GM12878 (cell line): ENCODE measurements around the gene LIMS1. TPM values are rescaled to one million over a fixed set of nuclear protein-coding genes. Genes with fewer than 3 reads are reported as not detected.

Experiments
- ATAC-seq: fragments of 200-7000 bp; cut with Tn5 transposase; 3 replicates; pipeline ENCODE4 v1.9.1; 2020; ENCODE audit warnings: mild to moderate bottlenecking, moderate library complexity
- BruUV-seq: library from RNA; stranded (reverse); fragments of 400-500 nt; replicated peaks from 2 replicates; lab custom pipeline; 2021; lab: Mats Ljungman, UMichigan
- CTCF ChIA-PET: fragments of 300-600 bp; sonication (Branson Sonifier 250); formaldehyde crosslinking; extraction: SDS; loops from one replicate; lab custom pipeline; 2021; ENCODE audit warnings: inconsistent platforms; lab: Yijun Ruan, JAX
- POLR2A ChIA-PET: fragments of 350-600 bp; formaldehyde crosslinking; extraction: SDS; loops from one replicate; lab custom pipeline; 2021; ENCODE audit warnings: inconsistent platforms; lab: Charles Lee
- RAD21 ChIA-PET: fragments of 300-600 bp; sonication (Branson Sonifier 250); formaldehyde crosslinking; loops from one replicate; lab custom pipeline; 2023; ENCODE audit warnings: antibody characterized with exemption; ENCODE audit not compliant: unreplicated experiment; lab: Charles Lee
- SMC1A ChIA-PET: fragments of 300-600 bp; sonication (Branson Sonifier 250); formaldehyde crosslinking; loops from one replicate; lab custom pipeline; 2023; ENCODE audit not compliant: unreplicated experiment, uncharacterized antibody; lab: Charles Lee
- DNase-seq: peaks from one replicate; pipeline ENCODE4 v3.0.0-alpha.2; 2011; ENCODE audit warnings: low read depth, low spot score
- FAIRE-seq: peaks from 3 replicates; lab custom pipeline; 2011; peaks lifted over from hg19 to GRCh38; lab: Jason Lieb, UNC
- H2AFZ ChIP-seq: 2 replicates; pipeline ENCODE4 v1.6.0; 2011; ENCODE audit warnings: low read depth, low read length, control low read depth; ENCODE audit not compliant: control insufficient read depth
- H3K27ac ChIP-seq: 2 replicates; pipeline ENCODE4 v1.5.1; 2011; ENCODE audit warnings: control low read depth; ENCODE audit not compliant: control insufficient read depth, insufficient read depth
- H3K27me3 ChIP-seq, 2 experiments: replicated peaks in 1 of 2; 2 replicates each; pipeline versions ENCODE4 v1.6.0 to v1.6.1; 2011; ENCODE audit warnings: low read length in 1 of 2; ENCODE audit not compliant: control insufficient read depth in 2 of 2, insufficient read depth in 2 of 2
- H3K36me3 ChIP-seq, 2 experiments: 2 replicates each; pipeline ENCODE4 v1.5.1; 2011; ENCODE audit warnings: low read length in 1 of 2; ENCODE audit not compliant: control insufficient read depth in 2 of 2, insufficient read depth in 2 of 2
- H3K4me1 ChIP-seq: 2 replicates; pipeline ENCODE4 v1.6.1; 2011; ENCODE audit warnings: mild to moderate bottlenecking, low read length, moderate library complexity, mixed read lengths; ENCODE audit not compliant: control insufficient read depth, insufficient read depth
- H3K4me2 ChIP-seq: 2 replicates; pipeline ENCODE4 v1.6.0; 2011; ENCODE audit warnings: control low read depth; ENCODE audit not compliant: control insufficient read depth, insufficient read depth
- H3K4me3 ChIP-seq: fragments of 200-600 bp; sonication (generic); 2 replicates; pipeline ENCODE4 v1.5.1; 2016
- H3K79me2 ChIP-seq: 2 replicates; pipeline ENCODE4 v1.6.0; 2011; ENCODE audit warnings: low read length; ENCODE audit not compliant: control insufficient read depth, insufficient read depth
- H3K9ac ChIP-seq: 2 replicates; pipeline ENCODE4 v1.8.0; 2011; ENCODE audit warnings: low read length, control low read depth, mixed read lengths; ENCODE audit not compliant: control insufficient read depth, insufficient read depth
- H3K9me3 ChIP-seq: replicated peaks from 3 replicates; pipeline ENCODE4 v1.5.1; 2011; ENCODE audit warnings: mild to moderate bottlenecking, low read length; ENCODE audit not compliant: control insufficient read depth, insufficient read depth
- H4K20me1 ChIP-seq: 2 replicates; pipeline ENCODE4 v1.6.0; 2011; ENCODE audit not compliant: control insufficient read depth, insufficient read depth
- BCLAF1 ChIP-seq: fragments of 450-650 bp; IDR thresholded peaks from 2 replicates; pipeline ENCODE4 v1.6.1; 2017; ENCODE audit warnings: antibody characterized with exemption, mild to moderate bottlenecking, moderate library complexity
- EP300 ChIP-seq, 2 experiments: fragments of 150-350 bp in 1 of 2; IDR thresholded peaks; 2 replicates each; pipeline ENCODE4 v1.6.1; 2011 to 2012; ENCODE audit warnings: low read depth in 2 of 2, low read length in 2 of 2, borderline replicate concordance in 1 of 2, improper control_type of control experiment in 1 of 2, inconsistent platforms in 1 of 2; ENCODE audit not compliant: control insufficient read depth in 1 of 2
- NFIC ChIP-seq: IDR thresholded peaks from 2 replicates; pipeline ENCODE4 v1.6.1; 2012; ENCODE audit warnings: low read depth, mild to moderate bottlenecking, inconsistent platforms, low read length, moderate library complexity
- NR2C1 ChIP-seq: fragments of 450-650 bp; IDR thresholded peaks from 2 replicates; pipeline ENCODE4 v1.6.1; 2017; ENCODE audit warnings: antibody characterized with exemption, mild to moderate bottlenecking, moderate library complexity
- RELA ChIP-seq: fragments of 450-650 bp; IDR thresholded peaks from 2 replicates; pipeline ENCODE4 v1.8.0; 2014; ENCODE audit warnings: borderline replicate concordance; ENCODE audit not compliant: partially characterized antibody
- SIN3A ChIP-seq: IDR thresholded peaks from 2 replicates; pipeline ENCODE4 v1.6.1; 2012; ENCODE audit warnings: low read depth, low read length, improper control_type of control experiment
- TCF3 ChIP-seq: IDR thresholded peaks from 2 replicates; pipeline ENCODE4 v1.6.1; 2012; ENCODE audit warnings: low read depth, mild to moderate bottlenecking, low read length, borderline replicate concordance; ENCODE audit not compliant: insufficient read depth
- ZNF274 ChIP-seq: IDR thresholded peaks from one replicate; pipeline ENCODE4 v1.8.0; 2011; ENCODE audit not compliant: insufficient read length, insufficient read depth
- ZSCAN29 ChIP-seq: fragments of 450-650 bp; IDR thresholded peaks from 2 replicates; pipeline ENCODE4 v1.6.1; 2017; ENCODE audit warnings: mild to moderate bottlenecking, moderate library complexity
- WGBS: methylation state at CpG from one replicate; pipeline ENCODE4 v1.1.6; 2016; ENCODE audit warnings: low lambda C conversion rate; ENCODE audit not compliant: insufficient replicate concordance, insufficient coverage; ENCODE audit errors: missing lambda C conversion rate; 5-methylcytosine and 5-hydroxymethylcytosine counted together
- in situ Hi-C: fragments of 300-500 bp; cut with MboI; formaldehyde crosslinking; loops from 9 replicates; pipeline ENCODE4 v1.14.3; 2018; ENCODE audit warnings: mixed read lengths
- intact Hi-C: fragments of 100-400 bp; cut with micrococcal nuclease; formaldehyde crosslinking; loops from one replicate; pipeline ENCODE4 v1.14.2; 2022; ENCODE audit not compliant: unreplicated experiment
- polyA plus RNA-seq, 11 experiments: library from polyadenylated mRNA; depleted of rRNA in 4 of 11; unstranded in 6 of 11; stranded (reverse) in 5 of 11; fragments of >200 nt; fragmentation: Nextera tagmentation in 4 of 11; fragmentation: Illumina TruSeq in 1 of 11; extraction: Ambion mirVana in 4 of 11; extraction: Trizol in 1 of 11; gene quantifications; 1 replicate in 1 of 11; 2 replicates in 10 of 11; pipeline versions ENCODE4 v1.2.1 to v1.2.3, GENCODE V29; 2011 to 2016; ENCODE audit warnings: inconsistent platforms in 2 of 11, missing spikeins in 2 of 11, low read depth in 1 of 11
- total RNA-seq, 4 experiments: library from RNA; depleted of rRNA in 3 of 4; stranded (reverse); fragments of >200 nt in 3 of 4; fragmentation: Illumina TruSeq in 1 of 4; extraction: Trizol in 1 of 4; gene quantifications; 2 replicates each; pipeline versions ENCODE4 v1.2.1 to v1.2.3, GENCODE V29; 2013 to 2021
- TF ChIP-seq, protein P1 (sequence below): IDR thresholded peaks from 2 replicates; pipeline ENCODE4 v1.6.1; 2011; ENCODE audit warnings: borderline replicate concordance, low read depth, mild to moderate bottlenecking, moderate library complexity, mixed read lengths, low read length; ENCODE audit not compliant: insufficient read depth; ENCODE audit errors: extremely low read length
- TF ChIP-seq, protein P2 (sequence below): fragments of 450-650 bp; IDR thresholded peaks from 2 replicates; pipeline ENCODE4 v1.6.1; 2017; ENCODE audit warnings: borderline replicate concordance
- TF ChIP-seq, protein P3 (sequence below): IDR thresholded peaks from 2 replicates; pipeline ENCODE4 v1.6.1; 2011; ENCODE audit warnings: mild to moderate bottlenecking, low read depth, low read length, moderate library complexity; ENCODE audit not compliant: insufficient replicate concordance

The LIMS1 gene
- total and polyA plus RNA-seq, 10 of the 15 experiments (the other 5 are each of a cell fraction or from before 2014, with no cell fraction given), result 15.7 to 98.1 (median 43.9) TPM

- TF ChIP-seq, protein P1, sequence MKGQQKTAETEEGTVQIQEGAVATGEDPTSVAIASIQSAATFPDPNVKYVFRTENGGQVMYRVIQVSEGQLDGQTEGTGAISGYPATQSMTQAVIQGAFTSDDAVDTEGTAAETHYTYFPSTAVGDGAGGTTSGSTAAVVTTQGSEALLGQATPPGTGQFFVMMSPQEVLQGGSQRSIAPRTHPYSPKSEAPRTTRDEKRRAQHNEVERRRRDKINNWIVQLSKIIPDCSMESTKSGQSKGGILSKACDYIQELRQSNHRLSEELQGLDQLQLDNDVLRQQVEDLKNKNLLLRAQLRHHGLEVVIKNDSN, result no peak
- TF ChIP-seq EP300 (IDR thresholded peaks at IDR 0.05; ENCODE audit: borderline replicate concordance in 1 of 2, control insufficient read depth in 1 of 2, low read depth in 2 of 2, low read length in 2 of 2) (no peak), TCF3 (no peak), SIN3A (no peak), ZSCAN29 (no peak), ZNF274 (no peak)
- TF ChIP-seq, protein P2, sequence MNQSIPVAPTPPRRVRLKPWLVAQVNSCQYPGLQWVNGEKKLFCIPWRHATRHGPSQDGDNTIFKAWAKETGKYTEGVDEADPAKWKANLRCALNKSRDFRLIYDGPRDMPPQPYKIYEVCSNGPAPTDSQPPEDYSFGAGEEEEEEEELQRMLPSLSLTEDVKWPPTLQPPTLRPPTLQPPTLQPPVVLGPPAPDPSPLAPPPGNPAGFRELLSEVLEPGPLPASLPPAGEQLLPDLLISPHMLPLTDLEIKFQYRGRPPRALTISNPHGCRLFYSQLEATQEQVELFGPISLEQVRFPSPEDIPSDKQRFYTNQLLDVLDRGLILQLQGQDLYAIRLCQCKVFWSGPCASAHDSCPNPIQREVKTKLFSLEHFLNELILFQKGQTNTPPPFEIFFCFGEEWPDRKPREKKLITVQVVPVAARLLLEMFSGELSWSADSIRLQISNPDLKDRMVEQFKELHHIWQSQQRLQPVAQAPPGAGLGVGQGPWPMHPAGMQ, result no peak
These were observed 28.0 kb downstream of the LIMS1 start (continued) for GRCh38 chr2:108562274-108562673.

GRCh38 chr2:108564510-108564909 lies 30.2 kb downstream of the LIMS1 start:
- in situ Hi-C loops, result no loop called here
- no peaks in the 10 kb centered on the region; the same call in 2 of the 3 replicates for H3K9me3 ChIP-seq
- ChIA-PET SMC1A (interaction anchor here (0.6 to 5.7 kb wide), 11 partner anchors 11 to 72 kb away, joined by 3 to 66 read pairs (median 7); partner anchors contain the start of gene LIMS1), POLR2A (interaction anchor here (0.8 to 3.4 kb wide), 7 partner anchors 9 to 31 kb away, joined by 3 to 18 read pairs (median 4); partner anchors contain the start of gene LIMS1), RAD21 (interaction anchor here (1.0 to 1.6 kb wide), 5 partner anchors 10 to 33 kb away, joined by 3 to 11 read pairs (median 3); partner anchors contain the start of gene LIMS1), CTCF (interaction anchor here (0.8 to 1.6 kb wide), 3 partner anchors 10 to 20 kb away, joined by 3 to 6 read pairs (median 3); no protein-coding TSS in a partner anchor)
- peaks cover 22% of the 10 kb centered on the region for H3K79me2 ChIP-seq
- H3K4me2 ChIP-seq, result no peak overlapping the region
- H3K27me3 ChIP-seq, result no peaks in the 10 kb centered on the region
- intact Hi-C loops, result no loop called here
- no peak overlapping the region for H2AFZ ChIP-seq
- TF ChIP-seq BCLAF1, result no peak
- TF ChIP-seq NFIC, result no peak
- TF ChIP-seq RELA, result no peak
- no peak for TF ChIP-seq ZNF274
- TF ChIP-seq, protein P3, sequence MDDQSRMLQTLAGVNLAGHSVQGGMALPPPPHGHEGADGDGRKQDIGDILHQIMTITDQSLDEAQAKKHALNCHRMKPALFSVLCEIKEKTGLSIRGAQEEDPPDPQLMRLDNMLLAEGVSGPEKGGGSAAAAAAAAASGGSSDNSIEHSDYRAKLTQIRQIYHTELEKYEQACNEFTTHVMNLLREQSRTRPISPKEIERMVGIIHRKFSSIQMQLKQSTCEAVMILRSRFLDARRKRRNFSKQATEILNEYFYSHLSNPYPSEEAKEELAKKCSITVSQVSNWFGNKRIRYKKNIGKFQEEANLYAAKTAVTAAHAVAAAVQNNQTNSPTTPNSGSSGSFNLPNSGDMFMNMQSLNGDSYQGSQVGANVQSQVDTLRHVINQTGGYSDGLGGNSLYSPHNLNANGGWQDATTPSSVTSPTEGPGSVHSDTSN, result no peak
- no peak for TF ChIP-seq NR2C1
- ATAC-seq, result no peak
- no peaks in the 10 kb centered on the region for H4K20me1 ChIP-seq
- H3K9ac ChIP-seq, result no peak overlapping the region
- WGBS, result 71% methylated on average over 6 of the region's 6 CpGs
- FAIRE-seq, result no peak
- H3K36me3 ChIP-seq, result no peaks in the 10 kb centered on the region
- DNase-seq, result no peak
- no peak overlapping the region for H3K27ac ChIP-seq
- peaks cover 9% of the 10 kb centered on the region for H3K4me1 ChIP-seq
- no TSS peak for BruUV-seq
- no peak overlapping the region for H3K4me3 ChIP-seq
